Activated CD8-positive, alpha-beta memory T cell treated with anti-CD3 and anti-CD28 coated beads, Interleukin-2, amount 10 ng/mL, durations not matched to agents 7 days and 5 days (primary cell): ENCODE measurements around the gene PLEKHN1. TPM values are rescaled to one million over a fixed set of nuclear protein-coding genes. Genes with fewer than 3 reads are reported as not detected.

Source experiments
- ATAC-seq: fragments of 150-1000 bp; cut with Tn5 transposase; one replicate; pipeline ENCODE4 v1.10.0; 2021; ENCODE audit warnings: moderate library complexity
- CTCF ChIA-PET: fragments of 350-600 bp; sonication (Branson Sonifier 250); formaldehyde crosslinking; loops from one replicate; lab custom pipeline; 2021; ENCODE audit warnings: antibody characterized with exemption; lab: Charles Lee
- DNase-seq: peaks from one replicate; pipeline ENCODE4 v3.0.0-alpha.2; 2020
- H3K27ac Mint-ChIP-seq: one replicate; pipeline ENCODE4 v1.8.0; 2021; ENCODE audit warnings: mild to moderate bottlenecking, mixed read lengths
- H3K27me3 Mint-ChIP-seq: one replicate; pipeline ENCODE4 v1.8.0; 2021; ENCODE audit warnings: mixed read lengths
- H3K36me3 Mint-ChIP-seq: one replicate; pipeline ENCODE4 v1.8.0; 2021; ENCODE audit warnings: mild to moderate bottlenecking, mixed read lengths
- H3K4me1 Mint-ChIP-seq: one replicate; pipeline ENCODE4 v1.8.0; 2021; ENCODE audit warnings: mixed read lengths
- H3K4me3 Mint-ChIP-seq: one replicate; pipeline ENCODE4 v1.8.0; 2021; ENCODE audit warnings: mild to moderate bottlenecking, moderate library complexity, mixed read lengths
- H3K9me3 Mint-ChIP-seq: one replicate; pipeline ENCODE4 v1.8.0; 2022; ENCODE audit warnings: low read depth, mixed read lengths
- total RNA-seq, 2 experiments: library from RNA; stranded (reverse); gene quantifications; one replicate each; pipeline ENCODE4 v1.2.3, GENCODE V29; 2021

PLEKHN1 gene
- total RNA-seq, 2 experiments from 2014 or later, result 3.3 to 3.9 TPM

GRCh38 chr1:953524-954320 lies 12.6 kb upstream of the PLEKHN1 start:
- ATAC-seq, result no peak
- Mint-ChIP-seq H3K27ac (no peak overlapping the region), H3K36me3 (peaks cover 32% of the 10 kb centered on the region), H3K4me3 (no peak overlapping the region), H3K9me3 (no peaks in the 10 kb centered on the region), H3K4me1 (peaks cover 9% of the 10 kb centered on the region), H3K27me3 (no peaks in the 10 kb centered on the region)
- DNase-seq, result no peak
- CTCF ChIA-PET, result interaction anchor here (0.6 kb wide), 1 partner anchor 49 kb away, joined by 3 read pairs; no protein-coding TSS in a partner anchor

DNA sequence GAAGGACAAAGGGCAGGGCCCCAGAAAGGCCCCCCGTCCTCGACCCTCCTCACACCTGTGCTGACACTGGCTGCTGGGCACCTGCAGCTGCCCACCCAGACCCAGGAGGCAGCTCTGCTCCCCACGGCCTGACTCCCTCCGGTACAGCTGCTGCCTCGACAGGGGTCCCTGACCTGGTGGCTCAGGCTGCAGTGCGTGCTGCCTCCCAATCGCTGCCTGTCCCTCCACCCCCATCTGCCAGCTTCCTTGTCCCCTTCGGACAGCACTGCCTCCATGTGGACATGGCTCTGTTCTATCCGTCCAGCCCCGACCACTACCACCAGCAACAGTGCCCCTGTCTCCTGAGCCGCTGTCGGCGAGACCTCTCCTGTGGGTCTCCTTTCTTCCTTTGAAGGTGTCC lies 11.4 kb upstream of the PLEKHN1 start:
- H3K4me1 Mint-ChIP-seq, result peaks cover 11% of the 10 kb centered on the region
- no peaks in the 10 kb centered on the region for H3K9me3 Mint-ChIP-seq
- DNase-seq (no peak), ATAC-seq (no peak)
- no peak overlapping the region for H3K27ac Mint-ChIP-seq
- H3K36me3 Mint-ChIP-seq, result peaks cover 26% of the 10 kb centered on the region
- no peaks in the 10 kb centered on the region for H3K27me3 Mint-ChIP-seq
- CTCF ChIA-PET, result no interaction called here
- no peak overlapping the region for H3K4me3 Mint-ChIP-seq

GRCh38 chr1:955474-955873 lies 10.8 kb upstream of the PLEKHN1 start:
- Mint-ChIP-seq H3K9me3 (no peaks in the 10 kb centered on the region), H3K27me3 (no peaks in the 10 kb centered on the region), H3K36me3 (peaks cover 22% of the 10 kb centered on the region), H3K27ac (no peak overlapping the region), H3K4me1 (peaks cover 11% of the 10 kb centered on the region), H3K4me3 (no peak overlapping the region)
- DNase-seq (no peak), ATAC-seq (no peak)
- CTCF ChIA-PET, result no interaction called here

- ATAC-seq, result no peak
- Mint-ChIP-seq H3K4me1 (peaks cover 14% of the 10 kb centered on the region), H3K9me3 (no peaks in the 10 kb centered on the region), H3K27me3 (no peaks in the 10 kb centered on the region), H3K27ac (no peak overlapping the region), H3K4me3 (no peak overlapping the region), H3K36me3 (peaks cover 15% of the 10 kb centered on the region)
- DNase-seq, result no peak
- CTCF ChIA-PET, result no interaction called here
Observed at GRCh38 chr1:956636-957035, 9.6 kb upstream of the PLEKHN1 start.

DNA sequence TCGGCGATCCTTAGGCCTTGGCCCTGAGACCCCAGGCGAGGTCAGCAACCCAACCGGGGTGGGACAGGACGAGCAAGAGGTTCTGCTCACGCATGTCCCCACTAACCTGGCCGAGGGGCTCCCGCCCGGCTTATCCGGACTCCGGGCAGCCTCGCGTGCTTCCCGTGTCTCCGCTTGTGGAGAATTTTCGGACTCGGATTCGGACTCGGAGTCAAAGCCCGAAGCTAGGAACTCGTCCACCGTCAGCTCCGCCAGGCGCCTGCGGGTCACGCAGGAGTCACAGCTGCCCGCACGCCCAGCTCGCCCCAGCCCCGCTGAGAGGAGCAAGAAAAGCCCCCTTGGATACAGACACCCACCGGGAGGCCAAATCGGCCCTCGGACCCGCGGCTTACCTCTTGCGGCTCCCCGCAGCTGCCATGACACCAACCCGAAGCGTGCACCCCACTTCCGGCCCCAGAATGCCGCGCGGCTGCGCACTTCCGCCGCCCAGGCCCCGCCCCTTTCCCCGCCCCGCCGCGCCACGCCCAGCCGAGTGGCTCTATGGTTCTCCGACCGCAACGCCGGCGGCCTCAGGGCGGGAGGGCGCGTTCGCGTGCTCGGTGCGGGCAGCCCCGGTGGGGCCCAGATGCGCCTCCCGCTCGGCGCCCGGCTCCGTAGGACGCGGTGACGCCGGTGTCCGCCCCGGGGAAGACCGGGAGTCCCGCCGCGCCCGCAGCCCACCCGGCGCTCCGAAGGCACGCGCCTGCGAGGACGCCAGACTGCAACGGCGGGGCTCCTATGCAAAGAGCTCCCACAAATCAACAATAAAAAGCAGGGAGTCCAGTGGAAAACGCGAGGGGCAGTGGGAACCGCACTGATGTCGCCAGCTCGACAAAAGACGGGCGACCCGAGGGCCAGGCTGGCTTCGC lies 7.2 kb upstream of the PLEKHN1 start, which contains the start of gene NOC2L:
Gene NOC2L (minus strand): TSS at position 434 of the 908 bp plus-strand sequence. CDS start 16 bp downstream, at position 418.
- Mint-ChIP-seq H3K4me1 (peaks cover 16% of the 10 kb centered on the region), H3K27me3 (no peaks in the 10 kb centered on the region), H3K9me3 (no peaks in the 10 kb centered on the region), H3K27ac (peak within 1 kb of the TSS; percentile 67), H3K4me3 (peak within 1 kb of the TSS; percentile 81), H3K36me3 (peaks cover 12% of the 10 kb centered on the region)
- peak; percentile 80 for ATAC-seq
- peak; percentile 95 for DNase-seq
- CTCF ChIA-PET, result interaction anchor here (1.4 to 1.9 kb wide), 5 partner anchors 16 to 55 kb away, joined by 3 to 11 read pairs (median 6); no protein-coding TSS in a partner anchor

DNA sequence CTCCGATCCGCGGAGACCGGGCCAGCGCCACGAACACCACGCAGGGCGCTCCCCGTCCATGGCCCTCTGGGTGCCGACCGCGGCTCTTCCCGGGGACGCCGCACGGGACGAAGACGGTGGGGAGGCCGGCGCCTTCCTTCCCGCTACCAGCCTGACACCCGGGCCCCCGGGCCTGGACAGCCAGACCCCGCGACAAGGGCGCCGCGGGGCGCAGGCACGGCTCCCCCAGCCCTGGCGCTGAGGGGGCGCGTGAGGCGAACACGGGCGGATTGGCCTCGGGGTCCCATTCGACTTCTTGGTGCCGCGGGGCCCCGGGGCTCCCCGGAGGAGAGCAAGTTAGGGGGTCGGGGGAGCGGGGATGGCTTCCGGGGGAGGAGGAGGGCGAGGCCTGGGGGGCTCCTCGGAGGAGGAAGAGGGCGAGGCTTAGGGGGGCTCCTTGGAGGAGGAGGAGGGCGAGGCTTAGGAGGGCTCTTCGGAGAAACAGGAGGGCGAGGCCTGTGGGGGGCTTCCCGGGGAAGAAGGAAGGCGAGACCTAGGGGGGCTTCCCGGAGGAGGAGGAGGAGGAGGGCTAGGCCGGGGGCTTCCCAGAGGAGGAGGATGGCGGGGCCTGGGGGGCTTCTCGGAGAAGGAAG lies 6.4 kb upstream of the PLEKHN1 start:
- H3K4me3 Mint-ChIP-seq, result peak overlapping the region; percentile 81
- ATAC-seq (peak; percentile 13), DNase-seq (no peak)
- peak overlapping the region; percentile 56 for H3K27ac Mint-ChIP-seq
- peaks cover 9% of the 10 kb centered on the region for H3K36me3 Mint-ChIP-seq
- CTCF ChIA-PET, result interaction anchor here (1.4 to 1.9 kb wide), 5 partner anchors 17 to 55 kb away, joined by 3 to 11 read pairs (median 6); no protein-coding TSS in a partner anchor
- peaks cover 16% of the 10 kb centered on the region for H3K4me1 Mint-ChIP-seq
- no peaks in the 10 kb centered on the region for H3K27me3 Mint-ChIP-seq
- no peaks in the 10 kb centered on the region for H3K9me3 Mint-ChIP-seq

DNA sequence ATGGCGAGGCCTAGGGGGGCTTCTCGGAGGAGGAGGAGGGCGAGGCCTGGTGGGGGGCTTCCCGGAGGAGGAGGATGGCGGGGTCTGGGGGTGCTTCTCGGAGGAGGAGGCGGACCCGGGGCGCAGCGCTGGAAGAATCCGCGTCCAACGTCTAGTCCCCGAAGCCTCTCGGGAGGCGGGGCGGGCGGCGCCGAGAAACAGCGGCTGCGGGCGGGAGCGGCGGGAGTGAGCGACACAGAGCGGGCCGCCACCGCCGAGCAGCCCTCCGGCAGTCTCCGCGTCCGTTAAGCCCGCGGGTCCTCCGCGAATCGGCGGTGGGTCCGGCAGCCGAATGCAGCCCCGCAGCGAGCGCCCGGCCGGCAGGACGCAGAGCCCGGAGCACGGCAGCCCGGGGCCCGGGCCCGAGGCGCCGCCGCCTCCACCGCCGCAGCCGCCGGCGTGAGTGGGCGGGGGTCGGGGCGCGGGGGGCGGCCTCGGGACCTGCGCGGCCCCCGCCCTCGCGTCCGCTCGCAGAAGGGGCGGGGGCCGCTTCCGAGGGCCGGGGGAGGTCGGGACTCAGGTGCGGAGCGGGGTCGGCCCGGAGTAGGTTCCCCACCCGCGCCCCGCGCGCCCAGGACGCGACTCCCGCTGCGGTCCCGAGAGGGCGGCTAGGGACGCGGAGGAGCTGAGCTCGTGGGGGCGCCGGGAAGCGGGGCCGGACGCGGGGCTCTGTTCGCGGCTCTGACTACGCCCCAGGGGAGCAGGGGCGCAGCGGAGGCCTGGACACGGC lies 5.7 kb upstream of the PLEKHN1 start, which contains the start of gene KLHL17:
Gene KLHL17 (plus strand): TSS at position 222 of the 769 bp plus-strand sequence. CDS start 110 bp downstream, at position 332.
- peak within 1 kb of the TSS; percentile 56 for H3K27ac Mint-ChIP-seq
- CTCF ChIA-PET, result no interaction called here

GRCh38 chr1:961132-961669 lies 5.1 kb upstream of the PLEKHN1 start:
- CTCF ChIA-PET, result no interaction called here
- H3K4me3 Mint-ChIP-seq, result peak overlapping the region; percentile 41
- H3K27ac Mint-ChIP-seq, result no peak overlapping the region
- no peak for ATAC-seq
- peaks cover 24% of the 10 kb centered on the region for H3K4me1 Mint-ChIP-seq
- H3K9me3 Mint-ChIP-seq, result no peaks in the 10 kb centered on the region
- peaks cover 4% of the 10 kb centered on the region for H3K36me3 Mint-ChIP-seq
- no peak for DNase-seq
- H3K27me3 Mint-ChIP-seq, result no peaks in the 10 kb centered on the region

More for the DNA sequence above, 5.7 kb upstream of the PLEKHN1 start, which contains the start of gene KLHL17:
- Mint-ChIP-seq H3K36me3 (peaks cover 4% of the 10 kb centered on the region), H3K9me3 (no peaks in the 10 kb centered on the region), H3K4me3 (peak within 1 kb of the TSS; percentile 81), H3K4me1 (peaks cover 18% of the 10 kb centered on the region), H3K27me3 (no peaks in the 10 kb centered on the region)
- peak; percentile 69 for ATAC-seq
- peak; percentile 87 for DNase-seq

DNA sequence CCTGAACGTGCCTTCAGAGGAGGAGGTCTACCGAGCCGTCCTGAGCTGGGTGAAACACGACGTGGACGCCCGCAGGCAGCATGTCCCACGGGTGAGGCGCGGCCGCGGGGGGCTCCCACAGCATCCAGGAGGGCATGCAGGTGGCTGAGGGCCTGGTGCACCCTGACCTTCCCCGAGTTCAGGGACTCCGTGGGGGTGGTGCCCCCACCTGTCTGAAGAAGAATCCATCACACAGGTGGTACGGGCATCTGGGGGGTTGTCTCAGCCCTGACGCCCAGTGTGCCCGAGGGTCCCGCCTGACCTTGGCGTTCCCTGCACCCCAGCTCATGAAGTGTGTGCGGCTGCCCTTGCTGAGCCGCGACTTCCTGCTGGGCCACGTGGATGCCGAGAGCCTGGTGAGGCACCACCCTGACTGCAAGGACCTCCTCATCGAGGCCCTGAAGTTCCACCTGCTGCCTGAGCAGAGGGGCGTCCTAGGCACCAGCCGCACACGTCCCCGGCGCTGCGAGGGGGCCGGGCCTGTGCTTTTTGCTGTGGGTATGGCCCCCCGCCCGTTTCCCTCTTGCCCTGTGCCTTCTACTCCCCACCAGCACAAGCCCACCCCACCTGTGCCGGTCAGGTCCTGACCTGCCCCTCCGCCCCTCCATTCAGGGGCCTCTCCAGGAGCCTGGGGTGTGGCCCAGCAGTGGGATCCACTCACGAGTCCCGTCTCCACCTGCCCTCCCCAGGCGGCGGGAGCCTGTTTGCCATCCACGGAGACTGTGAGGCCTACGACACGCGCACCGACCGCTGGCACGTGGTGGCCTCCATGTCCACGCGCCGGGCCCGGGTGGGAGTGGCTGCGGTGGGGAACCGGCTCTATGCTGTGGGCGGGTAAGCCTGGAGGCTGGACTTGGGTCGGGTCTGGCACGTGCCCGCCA lies 3.6 kb upstream of the PLEKHN1 start:
- CTCF ChIA-PET, result no interaction called here
- peaks cover 27% of the 10 kb centered on the region for H3K4me1 Mint-ChIP-seq

DNA sequence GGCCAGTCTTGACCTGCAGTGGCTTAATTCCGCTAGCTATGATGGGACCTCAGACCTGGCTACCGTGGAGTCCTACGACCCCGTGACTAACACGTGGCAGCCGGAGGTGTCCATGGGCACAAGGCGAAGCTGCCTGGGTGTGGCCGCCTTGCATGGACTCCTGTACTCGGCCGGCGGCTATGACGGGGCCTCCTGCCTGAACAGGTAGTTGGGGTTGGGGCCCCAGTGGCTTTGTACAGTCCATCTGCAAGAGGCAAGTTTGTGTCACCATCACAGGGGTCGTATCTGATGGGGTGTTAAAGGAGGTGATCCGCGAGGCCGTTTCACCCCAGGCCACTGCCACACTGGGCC lies 3.0 kb upstream of the PLEKHN1 start:
- CTCF ChIA-PET, result interaction anchor here (1.6 kb wide), 1 partner anchor 59 kb away, joined by 3 read pairs; no protein-coding TSS in a partner anchor
- Mint-ChIP-seq H3K4me3 (no peak overlapping the region), H3K4me1 (peaks cover 25% of the 10 kb centered on the region), H3K9me3 (no peaks in the 10 kb centered on the region), H3K27ac (no peak overlapping the region), H3K27me3 (peaks cover 1% of the 10 kb centered on the region), H3K36me3 (peaks cover 1% of the 10 kb centered on the region)
- DNase-seq (no peak), ATAC-seq (no peak)

More for the DNA sequence above, 3.6 kb upstream of the PLEKHN1 start:
- no peaks in the 10 kb centered on the region for H3K27me3 Mint-ChIP-seq
- no peaks in the 10 kb centered on the region for H3K9me3 Mint-ChIP-seq
- peaks cover 2% of the 10 kb centered on the region for H3K36me3 Mint-ChIP-seq
- DNase-seq (no peak), ATAC-seq (no peak)
- peak overlapping the region; percentile 30 for H3K4me3 Mint-ChIP-seq
- no peak overlapping the region for H3K27ac Mint-ChIP-seq

DNA sequence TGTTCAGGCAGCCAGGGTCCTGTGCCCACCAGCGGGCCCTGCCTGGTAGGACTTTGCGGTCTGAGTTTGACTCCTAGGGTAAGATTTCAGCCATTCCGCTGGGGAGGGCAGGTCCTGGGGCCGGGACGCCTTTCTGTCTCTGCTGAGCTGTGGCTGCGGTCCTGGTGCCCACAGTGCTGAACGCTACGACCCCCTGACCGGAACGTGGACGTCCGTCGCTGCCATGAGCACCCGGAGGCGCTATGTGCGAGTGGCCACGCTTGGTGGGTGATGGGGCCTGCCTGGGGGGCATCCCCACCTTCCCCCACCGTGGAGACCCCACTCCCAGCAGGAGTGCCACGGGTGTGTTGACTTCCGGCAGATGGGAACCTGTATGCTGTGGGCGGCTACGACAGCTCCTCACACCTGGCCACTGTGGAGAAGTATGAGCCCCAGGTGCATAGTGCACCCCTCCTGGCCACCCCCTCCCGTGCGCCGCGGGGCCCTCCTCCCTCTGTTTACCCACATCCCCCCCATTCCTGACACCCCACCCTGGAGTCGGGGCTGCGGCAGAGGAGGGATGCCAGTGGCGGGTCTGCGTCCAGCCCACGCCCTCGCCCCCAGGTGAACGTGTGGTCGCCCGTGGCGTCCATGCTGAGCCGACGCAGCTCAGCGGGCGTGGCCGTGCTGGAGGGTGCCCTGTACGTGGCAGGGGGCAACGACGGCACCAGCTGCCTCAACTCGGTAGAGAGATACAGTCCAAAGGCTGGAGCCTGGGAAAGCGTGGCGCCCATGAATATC lies 2.3 kb upstream of the PLEKHN1 start:
- peaks cover 2% of the 10 kb centered on the region for H3K27me3 Mint-ChIP-seq
- CTCF ChIA-PET, result interaction anchor here (1.6 kb wide), 1 partner anchor 59 kb away, joined by 3 read pairs; no protein-coding TSS in a partner anchor
- no peak for ATAC-seq
- no peak for DNase-seq
- no peak overlapping the region for H3K4me3 Mint-ChIP-seq
- no peak overlapping the region for H3K27ac Mint-ChIP-seq
- H3K4me1 Mint-ChIP-seq, result peaks cover 21% of the 10 kb centered on the region
- peaks cover 1% of the 10 kb centered on the region for H3K36me3 Mint-ChIP-seq
- no peaks in the 10 kb centered on the region for H3K9me3 Mint-ChIP-seq
